HG03108 (cell line): ENCODE data around the gene XPNPEP1.

Experiments
- ATAC-seq: cut with Tn5 transposase; IDR thresholded peaks from one replicate; pipeline ENCODE4 v1.9.1; 2021; ENCODE audit warnings: moderate library complexity; ENCODE audit not compliant: unreplicated experiment

Gene XPNPEP1

DNA sequence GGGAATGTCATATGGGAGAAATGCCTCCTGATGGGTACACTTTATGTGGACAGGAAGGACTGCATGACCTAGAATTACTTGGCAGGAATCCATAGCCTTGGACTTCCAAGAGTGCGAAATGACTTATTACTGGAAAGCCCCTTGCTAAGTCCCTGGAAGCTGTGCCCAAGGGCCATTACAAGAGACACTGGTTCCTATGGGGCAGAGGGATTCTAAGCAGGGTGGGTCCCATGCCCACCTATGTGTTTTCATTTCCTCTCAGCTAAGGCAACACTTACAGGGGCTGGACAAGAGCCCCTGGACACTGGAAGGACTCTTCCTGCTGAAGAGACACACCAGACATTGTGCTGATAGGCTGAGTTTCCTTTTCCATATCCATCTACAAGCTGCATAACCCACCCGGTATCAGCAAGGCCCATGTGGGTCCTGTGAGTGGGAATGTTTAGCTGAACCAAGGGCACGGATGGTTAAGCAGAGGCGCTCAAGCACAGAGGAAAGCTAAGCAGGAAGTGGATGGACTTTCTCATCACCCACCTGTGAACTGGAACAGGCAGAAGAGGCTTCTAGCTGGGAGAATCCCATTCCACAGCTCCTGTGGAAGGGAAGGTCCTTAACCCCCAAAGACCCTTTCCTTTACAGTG lies 56.2 kb downstream of the XPNPEP1 start:
- no peak for ATAC-seq

DNA sequence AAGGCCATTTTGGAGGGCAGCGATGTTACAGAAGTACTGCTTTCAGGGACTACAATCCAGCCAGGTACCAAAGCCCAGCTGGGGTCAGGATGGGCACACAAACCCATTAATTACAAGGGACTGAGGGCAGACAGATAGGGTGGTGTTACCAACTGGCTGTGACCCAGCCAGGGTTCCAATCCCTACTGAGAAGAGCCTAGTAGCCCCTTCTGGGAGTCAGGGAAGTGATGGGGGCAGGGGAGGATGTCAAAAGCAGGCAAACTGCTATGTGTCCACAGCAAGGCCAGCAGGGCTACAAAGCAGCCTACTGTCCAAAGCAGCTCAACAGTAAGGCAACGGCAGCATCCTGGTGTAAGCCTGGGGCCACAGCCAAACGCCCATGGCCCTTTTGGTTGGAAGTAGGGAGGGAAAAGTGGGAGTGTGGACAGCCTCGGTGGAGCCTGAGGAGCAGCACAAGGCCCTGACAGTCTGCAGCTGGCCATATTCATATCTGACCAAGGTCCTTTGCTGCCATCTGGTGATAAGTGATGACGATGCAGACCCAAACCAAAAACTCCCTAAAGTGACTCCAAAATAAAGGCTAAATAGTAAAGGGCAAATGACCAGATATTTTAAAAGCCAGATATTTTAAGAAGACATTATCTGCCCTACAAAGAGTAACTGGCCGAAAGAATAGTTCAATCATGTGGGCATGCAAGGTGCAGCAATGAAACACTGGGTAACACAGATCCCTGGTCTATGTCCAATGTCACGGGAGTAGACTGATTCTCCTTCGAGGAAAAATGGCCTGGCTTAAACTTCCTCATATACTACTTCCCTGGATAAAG lies 56.9 kb downstream of the XPNPEP1 start:
- no peak for ATAC-seq

DNA sequence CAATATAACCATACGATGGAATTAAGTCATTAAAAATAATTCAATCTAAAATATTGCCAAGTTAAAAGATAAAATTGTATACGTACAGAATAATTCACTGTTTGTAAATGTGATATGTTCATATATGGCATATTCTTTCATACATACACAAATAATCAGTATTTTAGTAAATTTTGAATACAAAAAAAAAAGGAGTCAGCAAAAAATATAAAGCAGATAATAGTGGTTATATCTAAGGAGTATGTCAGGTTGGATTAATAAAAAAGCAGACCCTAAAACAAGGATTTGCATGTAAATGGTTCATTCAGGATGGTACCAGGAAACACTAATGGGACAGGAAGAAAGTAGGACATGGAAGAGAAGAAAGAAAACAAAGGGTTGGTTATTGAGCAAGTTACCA lies 59.5 kb downstream of the XPNPEP1 start:
- ATAC-seq = no peak

DNA sequence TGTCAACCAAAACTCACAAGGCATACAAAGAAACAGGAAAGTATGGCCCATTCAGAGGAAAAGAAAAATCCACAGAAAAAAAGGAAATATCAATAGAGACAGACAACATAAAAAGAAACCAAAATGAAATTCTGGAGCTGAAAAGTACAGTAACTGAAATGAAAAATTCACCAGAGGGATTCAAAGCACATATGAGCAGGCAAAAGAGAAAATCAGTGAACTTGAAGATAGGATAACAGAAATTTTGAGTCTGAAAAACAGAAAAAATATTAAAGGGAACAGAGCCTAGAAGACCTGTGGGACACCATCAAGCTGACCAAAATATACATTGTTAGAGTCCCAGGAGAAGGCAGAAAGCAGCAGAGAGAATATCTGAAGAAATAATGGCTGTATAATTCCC lies 60.6 kb downstream of the XPNPEP1 start:
- no peak for ATAC-seq

DNA sequence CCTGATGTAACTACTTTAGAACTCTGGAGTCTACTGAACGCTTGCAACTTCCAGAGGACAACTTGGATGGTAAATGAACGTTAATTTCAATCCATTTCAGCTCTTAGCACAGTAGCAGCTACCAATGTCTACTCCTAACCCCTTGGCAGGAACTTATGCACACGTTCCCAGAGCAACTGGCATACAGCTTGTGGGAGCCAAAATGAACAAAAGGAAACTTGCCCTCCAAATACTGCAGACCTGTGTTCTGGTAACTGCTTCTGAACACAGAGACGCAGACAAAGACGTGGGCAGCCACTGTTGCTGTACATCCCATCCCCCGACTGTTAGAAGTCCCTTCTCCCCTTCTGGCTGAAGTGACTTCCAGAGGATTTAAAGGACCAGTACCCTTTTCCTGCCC lies 61.3 kb downstream of the XPNPEP1 start:
- no peak for ATAC-seq

DNA sequence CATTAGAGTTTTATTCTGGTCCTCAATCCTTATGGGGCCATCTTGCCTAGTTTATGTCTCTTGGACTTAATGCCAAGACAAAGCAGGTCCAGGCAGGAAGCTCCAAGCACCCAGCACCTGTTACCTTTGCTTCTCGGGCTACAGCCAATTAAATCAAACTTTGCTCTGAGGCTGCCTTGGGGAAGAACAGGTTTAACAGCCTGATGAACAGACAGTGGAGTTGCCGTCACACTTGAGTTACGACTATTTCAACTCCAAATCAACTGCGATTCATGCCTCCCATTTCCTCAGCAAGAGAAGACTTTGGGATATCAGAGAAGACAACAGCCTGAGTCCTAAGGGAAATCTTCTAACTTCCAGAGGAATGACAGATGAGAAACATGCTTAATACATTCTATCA lies 62.2 kb downstream of the XPNPEP1 start:
- ATAC-seq = no peak

DNA sequence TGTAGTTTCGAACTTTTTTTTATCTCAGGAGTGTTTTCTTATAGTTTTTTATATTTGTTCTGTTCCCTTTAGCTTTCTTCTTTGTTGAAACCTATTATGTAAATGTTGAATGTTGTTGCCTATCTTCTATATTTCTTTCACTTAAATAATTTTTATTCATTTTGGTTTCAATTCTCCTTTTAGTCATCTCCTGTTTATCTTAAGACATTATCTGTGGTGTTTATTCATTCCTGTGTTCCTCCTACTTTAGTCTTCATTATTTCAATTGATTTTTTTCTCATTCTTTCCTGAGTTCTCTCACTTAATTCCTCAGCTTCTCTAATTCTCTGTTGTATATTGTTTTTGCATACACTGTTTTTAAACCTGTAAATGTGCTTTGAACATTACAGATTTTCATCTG lies 64.1 kb downstream of the XPNPEP1 start:
- no peak for ATAC-seq

DNA sequence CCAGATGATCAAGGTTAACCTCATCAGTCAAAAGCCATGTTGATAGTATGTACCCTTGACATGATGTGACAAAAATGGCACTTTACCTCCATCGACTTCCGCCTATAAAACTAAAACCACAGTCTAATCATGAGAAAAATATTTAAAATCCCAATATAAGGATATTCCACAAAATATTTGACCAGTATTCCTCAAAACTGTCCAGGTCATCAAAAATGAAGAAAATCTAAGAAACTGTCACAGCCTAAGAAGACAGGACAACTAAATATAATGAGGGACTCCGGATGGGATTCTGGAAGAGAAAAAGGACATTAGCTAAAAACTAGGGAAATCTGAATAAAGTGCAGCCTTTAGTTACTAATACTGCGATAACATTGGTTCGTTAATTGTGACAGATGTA lies 67.6 kb downstream of the XPNPEP1 start:
- ATAC-seq = no peak

DNA sequence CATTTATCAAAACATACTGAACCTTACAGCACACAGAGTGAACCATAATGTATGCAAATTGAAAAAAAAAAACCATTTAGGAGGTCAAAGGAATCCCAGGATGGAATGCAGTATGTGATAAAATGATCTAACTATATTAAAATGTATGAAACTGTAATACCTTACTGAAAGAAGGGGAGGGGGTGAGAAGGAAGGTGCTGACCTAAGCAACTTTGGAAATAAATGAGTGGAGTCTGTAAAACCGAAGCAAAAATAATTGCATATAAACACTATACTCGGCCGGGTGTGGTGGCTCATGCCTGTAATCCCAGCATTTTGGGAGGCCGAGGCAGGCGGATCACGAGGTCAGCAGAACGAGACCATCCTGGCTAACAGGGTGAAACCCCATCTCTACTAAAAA lies 69.4 kb downstream of the XPNPEP1 start:
- no peak for ATAC-seq

DNA sequence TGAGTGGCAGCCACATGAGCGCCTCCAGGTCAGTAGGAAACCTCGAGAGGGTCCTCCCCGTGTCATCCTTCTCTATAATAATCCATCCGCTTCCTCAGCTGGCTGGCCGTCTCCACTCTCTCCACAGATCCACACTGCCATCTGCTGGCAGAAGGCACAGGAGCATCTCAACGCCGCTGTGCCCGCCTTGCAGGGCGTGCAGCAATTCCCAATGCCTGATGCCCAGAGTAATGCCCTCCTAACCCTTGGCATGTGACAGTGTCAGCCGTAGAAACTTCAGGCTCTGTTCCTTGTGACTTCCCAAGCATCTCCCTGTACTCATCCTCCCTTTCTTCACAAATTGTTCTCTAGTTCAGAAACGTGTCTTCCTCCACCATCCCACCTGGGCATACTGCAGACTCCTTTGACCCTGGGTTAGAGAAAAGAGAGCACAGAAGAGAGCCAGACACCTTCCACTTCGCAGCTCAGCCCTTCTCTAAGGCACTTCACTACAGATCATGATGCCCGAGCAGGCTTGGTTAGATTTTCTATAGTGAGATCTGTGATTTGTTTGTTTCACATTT lies 70.8 kb downstream of the XPNPEP1 start:
- ATAC-seq = peak; percentile 83

DNA sequence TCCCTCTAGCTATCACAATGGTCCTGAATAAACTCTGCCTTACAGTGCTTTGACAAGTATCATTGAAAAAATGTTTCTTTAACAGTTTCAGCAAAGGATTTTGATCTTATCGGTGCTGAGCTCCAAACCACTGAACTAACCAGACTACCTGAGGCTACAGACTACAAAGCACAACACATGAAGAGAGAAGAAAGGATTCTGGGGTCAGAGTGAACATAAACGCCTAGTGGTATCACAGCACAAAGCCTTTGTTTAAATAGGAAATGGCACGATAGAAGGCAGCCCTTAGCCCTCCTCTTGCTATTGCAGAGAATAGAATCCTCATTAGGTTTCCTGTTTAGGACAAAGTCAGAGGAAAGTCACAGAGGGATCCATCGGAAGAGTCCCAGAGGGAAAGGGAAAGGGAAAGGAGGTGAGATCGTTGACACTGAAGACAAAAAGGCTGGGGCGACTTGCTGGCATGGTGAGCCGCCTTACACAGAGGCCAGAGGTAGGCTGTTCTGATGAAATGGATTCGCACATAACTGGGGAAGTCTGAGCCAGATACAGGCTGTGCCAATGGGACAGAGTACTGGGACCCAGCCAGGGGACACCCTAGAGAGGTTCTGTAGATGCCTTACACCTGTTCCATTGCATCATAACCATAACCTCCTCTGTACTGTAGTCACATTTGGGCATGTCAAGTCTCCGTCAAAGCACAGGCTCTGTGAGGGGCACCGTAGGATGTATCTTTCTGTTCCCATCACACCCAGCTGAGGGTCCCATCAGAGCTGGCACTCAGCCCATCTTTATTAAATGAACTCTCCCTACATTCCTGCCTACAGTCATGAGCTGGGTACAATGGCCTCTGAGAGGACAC lies 71.5 kb downstream of the XPNPEP1 start:
- ATAC-seq = no peak

DNA sequence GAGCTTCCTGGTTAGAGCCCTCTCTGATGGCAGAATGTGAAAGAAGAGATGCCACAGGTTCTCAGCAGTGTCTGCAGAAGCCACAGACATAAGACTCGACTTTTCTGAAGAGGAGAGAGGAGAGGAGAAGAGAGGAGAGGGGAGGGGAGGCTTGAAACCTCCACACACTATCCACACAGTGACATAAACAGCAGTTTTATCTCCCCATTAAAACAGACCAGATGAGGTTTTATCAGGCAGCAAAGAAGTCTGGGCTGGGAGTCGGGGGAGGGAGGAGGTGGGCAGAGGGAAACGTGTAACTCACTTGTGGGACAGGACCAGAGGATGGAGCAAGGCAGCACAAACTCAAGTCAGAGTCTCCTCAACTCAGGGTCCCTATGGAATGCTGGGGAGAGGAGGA lies 76.5 kb downstream of the XPNPEP1 start:
- no peak for ATAC-seq

DNA sequence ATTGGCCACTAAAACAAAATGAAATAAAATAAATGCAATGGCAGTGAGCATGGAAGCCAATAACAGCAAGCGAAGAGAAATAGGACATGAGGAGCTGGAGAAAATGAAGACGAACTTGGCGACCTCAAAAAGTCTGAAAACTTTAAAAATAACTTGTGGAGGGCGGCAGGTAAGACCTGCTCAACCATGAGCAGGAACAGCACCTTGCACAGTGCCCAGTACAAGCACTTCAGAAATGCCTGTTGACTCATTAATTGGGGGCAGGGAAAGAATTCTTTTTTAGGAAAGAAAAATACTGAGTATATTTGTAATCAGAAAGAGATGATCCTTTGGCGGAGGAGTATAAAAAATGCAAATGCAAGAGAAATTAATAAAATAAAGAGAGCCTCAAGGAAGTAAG lies 78.0 kb downstream of the XPNPEP1 start:
- ATAC-seq = no peak

DNA sequence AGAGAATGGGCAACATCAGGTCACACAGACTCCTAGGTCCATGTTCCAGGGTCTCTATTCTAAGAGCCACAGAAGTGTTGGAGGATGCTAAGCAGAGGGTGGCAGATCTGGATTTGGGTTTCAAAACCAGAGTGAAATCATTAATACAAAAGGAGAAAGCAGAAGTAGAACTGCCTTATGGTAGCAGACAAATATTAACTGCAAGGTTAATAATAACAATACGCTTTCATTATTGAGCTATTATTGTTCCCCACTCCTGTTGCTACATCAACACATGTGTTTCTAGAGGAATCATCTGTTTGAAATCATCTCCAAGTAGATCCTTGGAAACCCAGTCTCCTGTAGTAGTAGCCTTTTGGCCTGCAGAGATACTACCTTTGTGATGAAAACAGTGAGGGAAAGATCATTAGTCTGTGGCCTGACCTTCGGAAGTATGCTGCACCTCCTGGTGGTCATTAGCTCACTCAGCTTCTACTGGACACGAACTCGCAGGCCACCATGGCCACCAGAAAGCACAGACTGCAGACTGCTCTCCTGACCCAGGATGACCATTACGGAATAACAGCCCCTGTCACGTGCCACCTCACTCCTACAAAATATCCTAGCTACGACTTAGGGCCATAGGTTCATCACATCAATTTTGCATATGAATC lies 84.6 kb downstream of the XPNPEP1 start:
- ATAC-seq = no peak

DNA sequence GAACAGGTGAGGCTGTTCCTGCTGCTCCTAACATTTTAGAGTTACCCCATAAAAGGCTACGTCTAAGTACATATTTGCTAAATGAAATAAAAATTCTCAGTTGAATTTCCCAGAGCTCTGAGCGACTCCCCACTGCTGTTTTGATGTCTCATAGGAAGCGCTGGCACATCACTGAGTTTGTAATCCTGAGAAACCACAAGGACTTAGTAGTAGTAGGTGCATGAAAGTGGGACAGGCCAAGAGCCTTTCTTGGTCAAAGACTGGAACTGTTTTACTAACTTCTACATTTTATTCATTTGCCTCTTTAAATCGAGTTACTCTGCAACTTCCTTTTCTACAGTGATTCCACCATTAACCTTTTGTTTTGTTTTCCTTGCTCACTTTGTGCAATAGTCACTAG lies 85.9 kb downstream of the XPNPEP1 start:
- no peak for ATAC-seq

DNA sequence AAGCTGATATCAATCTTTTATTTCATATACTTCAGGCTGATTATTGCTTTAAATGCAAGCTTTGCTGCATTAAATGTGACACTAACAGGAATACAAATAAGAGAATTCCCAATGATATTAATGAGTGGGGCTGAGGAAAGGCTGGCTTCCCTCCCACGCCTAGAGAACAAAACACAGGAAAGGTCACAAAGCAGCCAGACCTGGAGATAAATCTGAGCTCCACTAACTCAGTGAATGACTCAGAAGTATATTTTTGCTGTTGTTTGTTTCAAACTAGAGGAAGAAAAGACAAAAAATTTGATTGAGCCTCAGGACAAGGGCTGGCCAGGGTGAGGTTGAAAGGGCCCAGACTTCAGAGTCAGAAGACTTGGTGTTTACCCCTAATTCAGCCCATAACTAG lies 88.1 kb downstream of the XPNPEP1 start:
- ATAC-seq = no peak

DNA sequence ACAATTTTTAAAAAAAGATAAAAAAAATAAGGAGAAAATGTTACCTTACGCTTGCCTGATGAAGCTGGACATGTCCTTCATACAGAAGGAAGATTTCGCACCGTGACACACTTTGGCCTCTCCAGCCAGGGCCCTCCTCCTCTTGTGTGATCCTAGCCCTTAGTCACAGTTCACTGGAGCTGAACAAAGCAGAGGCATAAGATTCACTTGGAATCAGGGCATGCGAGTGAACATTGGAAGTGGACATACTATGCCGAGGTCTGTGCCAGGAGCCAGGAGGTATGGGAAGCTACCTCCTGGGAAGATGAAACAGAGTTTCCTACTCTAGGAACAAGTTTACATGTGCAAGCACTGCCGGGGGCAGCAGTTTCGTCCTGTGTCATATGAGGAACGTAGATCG lies 91.5 kb downstream of the XPNPEP1 start:
- ATAC-seq = no peak

DNA sequence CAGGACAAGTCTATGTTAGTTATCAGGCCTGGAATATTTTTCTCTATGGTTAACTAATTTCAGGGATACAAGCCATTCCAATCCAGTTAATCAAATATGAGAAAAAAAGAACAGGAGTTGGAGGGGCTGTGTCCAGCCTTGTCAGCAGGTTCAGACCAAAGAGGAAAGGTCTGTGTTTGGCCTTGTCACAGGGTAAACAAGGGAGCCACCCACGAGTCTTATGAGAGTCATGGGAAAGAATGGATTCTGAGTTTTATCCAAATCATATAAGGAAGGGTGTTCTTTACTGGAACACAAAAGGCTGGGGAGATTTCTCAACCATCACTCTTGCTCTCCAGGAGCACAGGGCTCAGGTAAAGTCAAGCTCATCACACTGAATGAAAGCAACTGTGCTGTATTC lies 99.1 kb downstream of the XPNPEP1 start:
- ATAC-seq = no peak

DNA sequence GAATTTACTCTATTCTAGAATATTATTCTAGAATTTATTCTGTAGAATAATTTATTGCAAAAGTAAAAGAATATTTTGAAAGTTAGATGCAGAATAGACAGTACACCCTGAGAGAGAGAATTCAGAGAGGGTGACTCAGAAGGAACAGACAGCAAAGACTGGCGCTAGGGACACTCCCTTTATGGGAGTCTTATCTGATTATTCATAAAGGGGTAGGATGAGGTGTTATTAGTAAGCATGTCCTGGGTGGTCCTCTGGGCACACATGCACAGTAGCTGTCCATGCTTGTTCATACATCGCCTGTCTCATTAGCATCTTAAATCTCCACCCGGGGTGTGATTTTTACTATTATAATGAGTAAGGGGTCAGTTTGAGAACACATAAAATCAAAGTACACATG lies 100.1 kb downstream of the XPNPEP1 start:
- no peak for ATAC-seq

DNA sequence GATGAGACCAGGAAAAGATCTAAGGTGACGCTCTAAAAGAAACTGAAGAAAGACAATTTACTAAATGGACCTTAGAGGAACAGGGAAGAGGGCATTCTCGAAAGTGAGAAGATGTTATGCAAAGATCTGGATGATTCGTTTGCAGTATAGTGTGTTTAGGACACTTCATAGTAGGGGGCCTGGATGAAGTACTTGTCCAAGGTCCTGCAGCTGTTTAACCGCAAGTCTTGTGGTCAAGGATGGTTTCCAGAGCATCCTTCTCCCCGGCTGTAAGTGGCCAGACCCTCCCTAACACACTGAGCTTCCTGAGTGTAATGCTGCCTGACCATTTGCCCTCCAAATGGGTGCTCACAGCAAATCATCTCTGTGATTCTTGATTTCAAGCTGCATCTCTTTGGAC lies 101.6 kb downstream of the XPNPEP1 start:
- no peak for ATAC-seq
